AG09319 (cell line): ENCODE data around the gene CLMN.

Experiments
- DNase-seq: peaks from one replicate; pipeline ENCODE4 v3.0.0-alpha.2; 2010; ENCODE audit warnings: low read depth; ENCODE audit errors: extremely low read depth
- TF ChIP-seq, protein P1 (sequence below): IDR thresholded peaks from 2 replicates; pipeline ENCODE4 v1.5.1; 2011; ENCODE audit warnings: low read depth, mild to moderate bottlenecking, inconsistent platforms, low read length, moderate library complexity

CLMN gene

DNA sequence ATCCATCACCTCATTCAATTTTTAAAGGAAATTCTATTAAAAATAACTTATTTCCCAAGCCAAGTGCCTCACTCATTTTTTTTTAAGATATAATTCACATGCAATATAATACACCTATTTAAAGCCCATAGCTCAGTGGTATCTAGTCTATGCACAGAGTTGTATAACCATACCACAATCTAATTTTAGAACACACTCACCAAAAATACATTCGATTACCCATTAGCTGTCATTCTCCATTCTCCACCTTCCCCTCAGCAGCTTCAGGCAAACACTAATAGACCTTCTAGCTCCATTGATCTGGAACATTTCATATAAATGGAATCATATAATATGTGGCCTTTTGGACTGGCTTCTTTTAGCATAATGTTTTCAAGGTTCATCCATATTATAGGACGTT lies 49.5 kb downstream of the CLMN start:
- TF ChIP-seq, protein P1, sequence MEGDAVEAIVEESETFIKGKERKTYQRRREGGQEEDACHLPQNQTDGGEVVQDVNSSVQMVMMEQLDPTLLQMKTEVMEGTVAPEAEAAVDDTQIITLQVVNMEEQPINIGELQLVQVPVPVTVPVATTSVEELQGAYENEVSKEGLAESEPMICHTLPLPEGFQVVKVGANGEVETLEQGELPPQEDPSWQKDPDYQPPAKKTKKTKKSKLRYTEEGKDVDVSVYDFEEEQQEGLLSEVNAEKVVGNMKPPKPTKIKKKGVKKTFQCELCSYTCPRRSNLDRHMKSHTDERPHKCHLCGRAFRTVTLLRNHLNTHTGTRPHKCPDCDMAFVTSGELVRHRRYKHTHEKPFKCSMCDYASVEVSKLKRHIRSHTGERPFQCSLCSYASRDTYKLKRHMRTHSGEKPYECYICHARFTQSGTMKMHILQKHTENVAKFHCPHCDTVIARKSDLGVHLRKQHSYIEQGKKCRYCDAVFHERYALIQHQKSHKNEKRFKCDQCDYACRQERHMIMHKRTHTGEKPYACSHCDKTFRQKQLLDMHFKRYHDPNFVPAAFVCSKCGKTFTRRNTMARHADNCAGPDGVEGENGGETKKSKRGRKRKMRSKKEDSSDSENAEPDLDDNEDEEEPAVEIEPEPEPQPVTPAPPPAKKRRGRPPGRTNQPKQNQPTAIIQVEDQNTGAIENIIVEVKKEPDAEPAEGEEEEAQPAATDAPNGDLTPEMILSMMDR, result no peak
- no peak for DNase-seq

DNA sequence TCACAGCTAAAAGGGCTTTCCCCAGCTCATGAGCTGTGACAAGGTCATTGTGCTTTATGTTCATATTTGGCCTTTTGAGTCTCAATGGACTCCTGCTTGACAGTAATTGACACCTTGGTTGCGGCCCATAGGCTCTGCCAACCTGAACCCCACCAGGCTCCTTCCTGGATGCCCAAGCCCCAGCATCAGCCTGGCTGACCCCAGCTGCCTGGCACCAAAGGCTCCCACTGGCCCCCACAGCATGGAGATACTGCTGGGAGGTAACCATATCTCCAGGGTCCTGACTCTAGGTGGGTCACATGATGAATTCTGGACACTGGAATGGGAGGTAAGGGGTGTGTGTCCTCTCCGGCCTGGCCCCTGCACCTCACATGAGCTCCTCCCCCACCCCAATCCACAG lies 50.2 kb downstream of the CLMN start:
- TF ChIP-seq, protein P1, result no peak
- no peak for DNase-seq

DNA sequence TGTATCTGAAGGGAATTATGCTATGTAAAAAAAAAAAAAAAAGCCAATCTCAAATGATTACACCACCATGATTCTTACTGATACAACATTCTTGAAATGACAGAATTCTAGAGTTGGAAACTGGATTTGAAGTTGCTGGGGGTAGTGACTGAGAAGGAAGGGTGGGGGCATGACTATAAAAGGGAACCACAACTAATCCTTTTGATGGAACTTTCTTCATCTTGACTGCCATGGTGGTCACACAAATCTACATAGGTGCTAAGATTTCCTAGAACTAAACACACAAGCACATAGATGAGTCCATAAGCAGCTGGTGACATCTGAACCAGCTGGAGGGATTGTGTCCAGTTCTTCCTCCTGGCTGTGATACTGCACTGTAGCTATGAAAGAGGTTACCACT lies 51.4 kb downstream of the CLMN start:
- TF ChIP-seq, protein P1, result no peak
- DNase-seq, result no peak

DNA sequence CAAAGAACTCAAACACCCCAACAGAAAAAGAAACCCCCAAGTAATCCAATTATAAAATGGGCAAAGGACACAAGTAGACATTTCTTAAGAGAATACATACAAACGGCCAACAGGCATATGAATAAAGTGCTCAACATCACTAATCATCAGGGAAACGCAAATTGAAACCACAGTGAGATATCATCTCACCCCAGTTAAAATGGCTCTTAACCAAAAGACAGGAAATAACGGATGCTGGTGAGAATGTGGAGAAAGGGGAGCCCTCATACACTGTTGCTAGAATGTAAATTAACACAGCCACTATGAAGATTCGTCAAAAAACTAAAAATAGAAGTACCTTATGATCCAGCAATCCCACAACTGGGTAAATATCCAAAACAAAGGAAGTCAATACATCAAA lies 52.4 kb downstream of the CLMN start:
- DNase-seq, result no peak

DNA sequence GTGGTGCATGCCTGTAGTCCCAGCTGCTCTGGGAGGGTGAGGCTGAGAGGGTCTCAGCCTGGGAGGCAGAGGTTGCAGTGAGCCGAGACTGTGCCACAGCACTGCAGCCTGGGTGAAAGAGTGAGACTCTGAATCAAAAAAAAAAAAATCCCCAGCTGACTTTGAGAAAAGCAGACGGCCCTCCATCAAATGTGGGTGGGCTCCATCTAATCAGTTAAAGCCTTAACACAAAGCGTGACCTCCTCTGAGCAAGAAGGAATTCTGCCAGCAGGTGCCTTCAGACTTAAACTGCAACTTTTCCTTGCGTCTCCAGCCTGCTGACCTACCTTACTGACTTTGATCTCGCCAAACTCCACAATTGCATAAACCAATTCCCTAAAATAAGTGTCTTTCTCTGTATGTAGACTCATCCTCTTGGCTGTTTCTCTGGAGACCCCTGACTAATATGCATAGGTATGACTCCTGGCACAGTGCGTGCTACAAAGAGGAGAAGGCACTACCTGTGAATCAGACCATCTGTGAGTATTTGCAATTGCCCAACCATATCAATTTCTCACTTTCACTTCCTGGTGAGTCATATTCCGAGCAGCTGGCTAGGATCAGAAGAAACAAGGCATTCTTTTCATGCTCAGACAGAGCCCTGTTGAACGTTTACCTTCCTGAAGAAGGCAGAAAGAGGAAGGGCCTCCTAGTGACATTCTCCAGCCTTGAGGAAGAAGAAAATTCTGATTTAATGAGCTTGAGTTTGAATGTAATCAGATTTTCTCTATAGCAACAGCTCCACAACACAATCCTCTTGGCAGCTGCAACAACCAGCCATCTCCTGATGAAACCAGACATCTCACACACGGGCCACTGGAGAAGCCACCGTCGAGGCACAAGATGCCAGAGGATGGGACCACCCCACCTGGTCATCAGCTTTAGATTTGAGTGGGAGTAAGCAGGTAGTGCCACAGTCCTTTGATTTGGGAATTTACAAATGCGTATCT lies 54.3 kb downstream of the CLMN start:
- TF ChIP-seq, protein P1, result no peak
- peak; percentile 14 for DNase-seq

More for the DNA sequence above, 52.4 kb downstream of the CLMN start:
- TF ChIP-seq, protein P1, result no peak

DNA sequence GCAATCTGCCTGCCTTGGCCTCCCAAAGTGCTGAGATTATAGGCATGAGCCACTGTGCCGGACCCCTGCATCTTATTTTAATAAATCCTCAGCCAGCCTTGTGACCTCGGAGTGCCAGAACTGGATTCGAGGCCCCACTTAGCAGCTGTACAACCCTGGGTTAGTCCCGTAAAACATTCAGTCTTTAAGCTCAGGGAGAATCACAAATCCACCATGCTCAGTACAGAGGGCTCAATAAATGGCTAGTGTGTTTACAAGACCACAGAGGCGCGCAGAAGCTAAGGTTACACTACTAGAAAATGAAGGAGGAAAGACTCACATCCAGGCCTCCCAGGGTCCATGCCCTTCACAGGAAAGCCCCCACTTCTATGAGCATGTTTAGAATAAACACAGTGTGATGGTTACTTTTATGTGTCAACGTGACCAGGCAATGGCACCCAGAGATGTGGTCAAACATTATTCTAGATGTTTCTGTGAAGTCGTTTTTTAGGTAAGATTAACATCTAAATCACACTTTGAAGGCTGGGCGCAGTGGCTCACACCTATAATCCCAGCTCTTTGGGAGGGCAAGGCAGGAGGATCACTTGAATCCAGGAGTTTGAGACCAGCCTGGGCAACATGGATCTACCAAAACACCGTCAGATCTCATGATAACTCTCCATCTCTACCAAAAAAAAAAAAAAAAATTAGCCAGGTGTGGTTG lies 55.3 kb downstream of the CLMN start:
- TF ChIP-seq, protein P1, result no peak
- DNase-seq, result no peak
